AG08396 (cell line): Measurements from ENCODE around the gene AKR7A2.
"Not testable (repeated sequence)": the region's sequence is repeated elsewhere in the genome, so short reads cannot be mapped to it uniquely, and the experiment has no call there.

Experiments
- DNase-seq: peaks from one replicate; pipeline ENCODE4 v3.0.0; 2012; ENCODE audit warnings: low spot score, mixed read lengths

The AKR7A2 gene

GRCh38 chr1:19306941-19307340, 5.0 kb downstream of the AKR7A2 start:
- DNase-seq: no peak

GRCh38 chr1:19305880-19306279, 6.1 kb downstream of the AKR7A2 start:
- no peak for DNase-seq

- DNase-seq: not testable (repeated sequence)
These were observed 7.9 kb downstream of the AKR7A2 start for GRCh38 chr1:19304081-19304480.

GRCh38 chr1:19300211-19300610, 11.7 kb downstream of the AKR7A2 start:
- DNase-seq: no peak

GRCh38 chr1:19294638-19295037, 17.3 kb downstream of the AKR7A2 start:
- no peak for DNase-seq

- DNase-seq: no peak
These were observed 22.7 kb downstream of the AKR7A2 start for GRCh38 chr1:19289244-19289643.

- DNase-seq: peak; percentile 70
These were observed 23.4 kb downstream of the AKR7A2 start, which contains the start of gene AKR7A3 for GRCh38 chr1:19288324-19289241. Gene AKR7A3 (minus strand): TSS chr1:19288770. CDS start chr1:19288709, 61 bp downstream.

GRCh38 chr1:19287436-19288185, 24.3 kb downstream of the AKR7A2 start:
- DNase-seq: no peak

- not testable (repeated sequence) for DNase-seq
These were observed 26.1 kb downstream of the AKR7A2 start for GRCh38 chr1:19285807-19286206.

GRCh38 chr1:19285366-19285765, 26.6 kb downstream of the AKR7A2 start:
- DNase-seq: not testable (repeated sequence)

GRCh38 chr1:19284881-19285280, 27.1 kb downstream of the AKR7A2 start:
- no peak for DNase-seq

- no peak for DNase-seq
These were observed 28.1 kb downstream of the AKR7A2 start for GRCh38 chr1:19283891-19284290.

GRCh38 chr1:19274636-19275035, 37.3 kb downstream of the AKR7A2 start:
- DNase-seq: no peak

- not testable (repeated sequence) for DNase-seq
These were observed 38.0 kb downstream of the AKR7A2 start for GRCh38 chr1:19273844-19274531.

- no peak for DNase-seq
These were observed 38.7 kb downstream of the AKR7A2 start for GRCh38 chr1:19273106-19273843.

GRCh38 chr1:19272064-19272463, 39.9 kb downstream of the AKR7A2 start:
- DNase-seq: no peak

GRCh38 chr1:19270343-19270730, 41.6 kb downstream of the AKR7A2 start:
- DNase-seq: not testable (repeated sequence)

GRCh38 chr1:19269427-19270342, 42.3 kb downstream of the AKR7A2 start:
- not testable (repeated sequence) for DNase-seq

- DNase-seq: no peak
These were observed 43.5 kb downstream of the AKR7A2 start for GRCh38 chr1:19268445-19268844.

- DNase-seq: no peak
These were observed 49.2 kb downstream of the AKR7A2 start for GRCh38 chr1:19262744-19263143.
